IMR-90 (cell line): ENCODE results near the gene CCDC116. TPM values are rescaled to one million over a fixed set of nuclear protein-coding genes. Genes with fewer than 3 reads are reported as not detected.

Experiments
- ATAC-seq: fragments of 200-7000 bp; cut with Tn5 transposase; 2 replicates; pipeline ENCODE4 v1.9.1; 2020; ENCODE audit warnings: low read depth, mild to moderate bottlenecking, moderate library complexity
- BruUV-seq: library from RNA; stranded (reverse); fragments of 400-500 nt; replicated peaks from 2 replicates; lab custom pipeline; 2021; lab: Mats Ljungman, UMichigan
- CTCF ChIA-PET: fragments of 300-600 bp; formaldehyde crosslinking; extraction: SDS; loops from one replicate; lab custom pipeline; 2021; ENCODE audit warnings: antibody characterized with exemption; lab: Yijun Ruan, JAX
- POLR2A ChIA-PET: fragments of 300-600 bp; sonication (Branson Sonifier 250); formaldehyde crosslinking; loops from one replicate; lab custom pipeline; 2022; ENCODE audit warnings: antibody characterized with exemption; ENCODE audit not compliant: unreplicated experiment; lab: Charles Lee
- DNase-seq: peaks from one replicate; pipeline ENCODE4 v3.0.0; 2013
- H2AFZ ChIP-seq: replicated peaks from 2 replicates; pipeline ENCODE3; 2013; ENCODE audit warnings: low read length, mild to moderate bottlenecking; ENCODE audit not compliant: poor library complexity
- H2AK5ac ChIP-seq: 2 replicates; pipeline ENCODE4 v1.6.1; 2013; ENCODE audit warnings: low read depth, low read length, inconsistent platforms
- H2AK9ac ChIP-seq: replicated peaks from 2 replicates; pipeline ENCODE3; 2013; ENCODE audit warnings: mild to moderate bottlenecking, low read depth, low read length, moderate library complexity; ENCODE audit not compliant: poor library complexity
- H2BK120ac ChIP-seq: 2 replicates; pipeline ENCODE4 v1.6.1; 2013; ENCODE audit warnings: low read depth, low read length, inconsistent platforms
- H2BK15ac ChIP-seq: 3 replicates; pipeline ENCODE4 v1.6.1; 2013; ENCODE audit warnings: low read depth, low read length, inconsistent platforms
- H2BK20ac ChIP-seq: 2 replicates; pipeline ENCODE4 v1.6.1; 2013; ENCODE audit warnings: low read depth, mild to moderate bottlenecking, inconsistent platforms, low read length, moderate library complexity
- H2BK5ac ChIP-seq: 2 replicates; pipeline ENCODE4 v1.6.1; 2013; ENCODE audit warnings: mild to moderate bottlenecking, low read depth, low read length, inconsistent platforms; ENCODE audit not compliant: poor library complexity, severe bottlenecking
- H3K14ac ChIP-seq: replicated peaks from 2 replicates; pipeline ENCODE4 v1.6.1; 2013; ENCODE audit warnings: low read depth, low read length, inconsistent platforms
- H3K18ac ChIP-seq: 2 replicates; pipeline ENCODE4 v1.6.1; 2013; ENCODE audit warnings: low read depth, low read length, control low read depth
- H3K23ac ChIP-seq: 2 replicates; pipeline ENCODE4 v1.6.1; 2013; ENCODE audit warnings: low read depth, low read length, inconsistent platforms
- H3K27ac ChIP-seq: 2 replicates; pipeline ENCODE4 v1.5.1; 2013; ENCODE audit warnings: mild to moderate bottlenecking, control low read depth, low read length; ENCODE audit not compliant: insufficient read depth
- H3K27me3 ChIP-seq: 2 replicates; pipeline ENCODE4 v1.6.1; 2013; ENCODE audit warnings: low read length; ENCODE audit not compliant: control insufficient read depth, insufficient read depth
- H3K36me3 ChIP-seq: 2 replicates; pipeline ENCODE4 v1.6.1; 2013; ENCODE audit warnings: low read length, mixed read lengths; ENCODE audit not compliant: control insufficient read depth, insufficient read depth
- H3K4ac ChIP-seq: 2 replicates; pipeline ENCODE4 v1.6.1; 2013; ENCODE audit warnings: low read depth, low read length, inconsistent platforms
- H3K4me1 ChIP-seq: 2 replicates; pipeline ENCODE4 v1.6.1; 2013; ENCODE audit warnings: low read length, mixed read lengths; ENCODE audit not compliant: control insufficient read depth, insufficient read depth
- H3K4me2 ChIP-seq: 2 replicates; pipeline ENCODE4 v1.6.1; 2013; ENCODE audit warnings: low read depth, mild to moderate bottlenecking, control low read depth, low read length, moderate library complexity
- H3K4me3 ChIP-seq: 2 replicates; pipeline ENCODE4 v1.5.1; 2013; ENCODE audit warnings: low read depth, mild to moderate bottlenecking, control low read depth, low read length, moderate library complexity; ENCODE audit not compliant: insufficient read depth
- H3K56ac ChIP-seq: 2 replicates; pipeline ENCODE4 v1.6.1; 2013; ENCODE audit warnings: low read length, inconsistent platforms; ENCODE audit not compliant: insufficient read depth; ENCODE audit errors: extremely low read depth
- H3K79me1 ChIP-seq, 2 experiments: 2 replicates each; pipeline ENCODE4 v1.6.1; 2013; ENCODE audit warnings: low read length in 2 of 2, inconsistent platforms in 1 of 2, low read depth in 1 of 2
- H3K9ac ChIP-seq: 2 replicates; pipeline ENCODE4 v1.6.1; 2013; ENCODE audit warnings: low read depth, low read length, control low read depth
- H3K9me1 ChIP-seq: 2 replicates; pipeline ENCODE4 v1.6.1; 2013; ENCODE audit warnings: low read length, inconsistent platforms; ENCODE audit not compliant: insufficient read depth
- H3K9me3 ChIP-seq: 2 replicates; pipeline ENCODE4 v1.6.1; 2013; ENCODE audit warnings: low read length; ENCODE audit not compliant: control insufficient read depth, insufficient read depth
- H4K20me1 ChIP-seq: 2 replicates; pipeline ENCODE4 v1.6.1; 2013; ENCODE audit warnings: low read length, inconsistent platforms; ENCODE audit not compliant: insufficient read depth
- H4K5ac ChIP-seq: 2 replicates; pipeline ENCODE4 v1.6.1; 2013; ENCODE audit warnings: mild to moderate bottlenecking, low read depth, low read length, control low read depth
- H4K8ac ChIP-seq, 2 experiments: 2 replicates each; pipeline ENCODE4 v1.6.1; 2013; ENCODE audit warnings: low read depth in 2 of 2, low read length in 2 of 2, control low read depth in 1 of 2, inconsistent platforms in 1 of 2
- H4K91ac ChIP-seq: 2 replicates; pipeline ENCODE4 v1.6.1; 2013; ENCODE audit warnings: low read depth, low read length, inconsistent platforms; ENCODE audit not compliant: insufficient read depth
- ELK1 ChIP-seq: fragments of 150-350 bp; IDR thresholded peaks from 2 replicates; pipeline ENCODE4 v1.6.1; 2016; ENCODE audit warnings: low read depth, mild to moderate bottlenecking, low read length, moderate library complexity, borderline replicate concordance
- WGBS, 2 experiments: methylation state at CpG; one replicate each; pipeline versions ENCODE4 v1.1.5 to v1.1.7; 2013; ENCODE audit warnings: missing lambda C conversion rate in 2 of 2; ENCODE audit not compliant: insufficient read length in 1 of 2; ENCODE audit errors: extremely low coverage in 2 of 2; 5-methylcytosine and 5-hydroxymethylcytosine counted together
- dilution Hi-C: fragments of 300-500 bp; cut with HindIII; formaldehyde crosslinking; loops from one replicate; pipeline ENCODE4 v1.14.3; 2018; ENCODE audit warnings: low sequenced_read_pairs; ENCODE audit not compliant: unreplicated experiment
- in situ Hi-C: fragments of 300-500 bp; cut with MboI; formaldehyde crosslinking; loops from 3 replicates; pipeline ENCODE4 v1.14.3; 2019; ENCODE audit warnings: low sequenced_read_pairs, inconsistent platforms, mixed read lengths
- intact Hi-C: fragments of 100-400 bp; cut with micrococcal nuclease; formaldehyde crosslinking; loops from 2 replicates; pipeline ENCODE4 v1.10.0; 2022
- polyA plus RNA-seq, 3 experiments: library from polyadenylated mRNA; depleted of rRNA; stranded (reverse); fragments of >200 nt; gene quantifications; 2 replicates each; pipeline ENCODE4 v1.2.3, GENCODE V29; 2012; ENCODE audit warnings: low replicate concordance in 1 of 3
- total RNA-seq: library from RNA; depleted of rRNA; stranded (reverse); fragments of >200 nt; gene quantifications from 2 replicates; pipeline ENCODE4 v1.2.3, GENCODE V29; 2012

Gene CCDC116
- total and polyA plus RNA-seq, 2 of the 4 experiments (the other 2 are of a cell fraction) = under 0.01 to 0.27 TPM

GRCh38 chr22:21628386-21629254, 3.9 kb upstream of the CCDC116 start:
- POLR2A ChIA-PET = no interaction called here
- peak overlapping the region; percentile 90 for H3K4me2 ChIP-seq
- no peak overlapping the region for H3K18ac ChIP-seq
- H3K4me3 ChIP-seq = peak overlapping the region; percentile 93
- peak overlapping the region; percentile 97 for H2AFZ ChIP-seq
- ATAC-seq = no peak
- no peak overlapping the region for H2BK120ac ChIP-seq
- CTCF ChIA-PET = interaction anchor here (0.6 to 3.3 kb wide), 6 partner anchors 14 to 309 kb away, joined by 3 to 28 read pairs (median 3); partner anchors contain the start of gene SDF2L1
- peak overlapping the region; percentile 98 for H2AK9ac ChIP-seq
- no peak overlapping the region for H3K56ac ChIP-seq
- H3K9me1 ChIP-seq = peaks cover 7% of the 10 kb centered on the region; the same call in 1 of the 2 replicates
- no peak overlapping the region for H2BK5ac ChIP-seq
- intact Hi-C loops (no loop called here), in situ Hi-C loops (no loop called here), dilution Hi-C loops (no loop called here)
- peak overlapping the region; percentile 21 for H3K9ac ChIP-seq
- peak overlapping the region; percentile 77 for H3K4ac ChIP-seq
- peak overlapping the region; percentile 86 to 89; a peak in 3 of 4 replicates for H4K8ac ChIP-seq
- DNase-seq = no peak
- peak overlapping the region; percentile 36 for H4K5ac ChIP-seq
- peak overlapping the region; percentile 25; the same call in 1 of the 2 replicates for H3K23ac ChIP-seq
- 51% methylated on average over 27 of the region's 74 CpGs; no CpG with 5 or more reads in 1 of the 2 experiments for WGBS, 2 experiments
- no peaks in the 10 kb centered on the region for H3K27me3 ChIP-seq
- no peak overlapping the region for H2BK20ac ChIP-seq
- no peak overlapping the region; the same call in 1 of the 2 replicates for H3K27ac ChIP-seq
- peaks cover 20 to 58% of the 10 kb centered on the region in 2 experiments for H3K79me1 ChIP-seq
- no peak overlapping the region for H2BK15ac ChIP-seq
- no TSS peak for BruUV-seq
- H4K91ac ChIP-seq = no peak overlapping the region; the same call in 1 of the 2 replicates
- no peaks in the 10 kb centered on the region for H3K9me3 ChIP-seq
- no peak for TF ChIP-seq ELK1
- H3K4me1 ChIP-seq = peaks cover 6% of the 10 kb centered on the region
- H2AK5ac ChIP-seq = peak overlapping the region; percentile 42
- H3K36me3 ChIP-seq = peaks cover 10% of the 10 kb centered on the region
- peaks cover 42% of the 10 kb centered on the region for H4K20me1 ChIP-seq
- peak overlapping the region; percentile 28; the same call in 1 of the 2 replicates for H3K14ac ChIP-seq
